Fibroblast of the aortic adventitia (primary cell): ENCODE data around the gene HSPBP1. TPM values are rescaled to one million over a fixed set of nuclear protein-coding genes. Genes with fewer than 3 reads are reported as not detected.

Source experiments
- DNase-seq: peaks from one replicate; pipeline ENCODE4 v3.0.0-alpha.2; 2010; ENCODE audit warnings: low read depth
- H3K4me3 ChIP-seq: 2 replicates; pipeline ENCODE4 v1.5.1; 2011; ENCODE audit warnings: low read depth, mild to moderate bottlenecking, control low read depth, low read length, moderate library complexity
- total RNA-seq: library from RNA; depleted of rRNA; stranded (reverse); fragments of >200 nt; gene quantifications from 2 replicates; pipeline ENCODE4 v1.2.3, GENCODE V29; 2012; ENCODE audit warnings: low replicate concordance
- TF ChIP-seq, protein P1 (sequence below): IDR thresholded peaks from 2 replicates; pipeline ENCODE4 v1.5.1; 2011; ENCODE audit warnings: mild to moderate bottlenecking, low read length, control low read depth, inconsistent platforms; ENCODE audit not compliant: insufficient read depth

The HSPBP1 gene
- total RNA-seq, 1 donor = 29.1 TPM

DNA sequence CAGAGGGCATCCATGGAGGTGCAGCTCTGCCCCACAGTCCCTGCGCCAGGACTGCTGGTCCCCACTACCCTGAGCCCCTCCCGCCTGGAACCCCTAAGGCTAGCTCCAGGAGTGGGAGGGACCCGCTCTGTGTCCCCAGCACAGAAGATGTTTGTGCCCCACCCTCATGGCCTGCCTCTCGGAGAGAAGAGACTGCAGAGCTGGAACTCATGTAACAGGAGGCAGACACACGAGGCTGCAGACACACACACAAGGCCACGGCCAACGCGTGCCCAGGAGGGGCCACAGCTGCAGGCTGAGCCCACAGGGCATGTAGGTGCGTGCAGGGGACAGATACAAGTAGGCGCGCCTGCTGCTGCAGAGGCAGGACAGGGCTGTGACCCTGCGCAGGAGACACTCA lies 40.9 kb downstream of the HSPBP1 start:
- no peak overlapping the region for H3K4me3 ChIP-seq
- DNase-seq = no peak
- TF ChIP-seq, protein P1, sequence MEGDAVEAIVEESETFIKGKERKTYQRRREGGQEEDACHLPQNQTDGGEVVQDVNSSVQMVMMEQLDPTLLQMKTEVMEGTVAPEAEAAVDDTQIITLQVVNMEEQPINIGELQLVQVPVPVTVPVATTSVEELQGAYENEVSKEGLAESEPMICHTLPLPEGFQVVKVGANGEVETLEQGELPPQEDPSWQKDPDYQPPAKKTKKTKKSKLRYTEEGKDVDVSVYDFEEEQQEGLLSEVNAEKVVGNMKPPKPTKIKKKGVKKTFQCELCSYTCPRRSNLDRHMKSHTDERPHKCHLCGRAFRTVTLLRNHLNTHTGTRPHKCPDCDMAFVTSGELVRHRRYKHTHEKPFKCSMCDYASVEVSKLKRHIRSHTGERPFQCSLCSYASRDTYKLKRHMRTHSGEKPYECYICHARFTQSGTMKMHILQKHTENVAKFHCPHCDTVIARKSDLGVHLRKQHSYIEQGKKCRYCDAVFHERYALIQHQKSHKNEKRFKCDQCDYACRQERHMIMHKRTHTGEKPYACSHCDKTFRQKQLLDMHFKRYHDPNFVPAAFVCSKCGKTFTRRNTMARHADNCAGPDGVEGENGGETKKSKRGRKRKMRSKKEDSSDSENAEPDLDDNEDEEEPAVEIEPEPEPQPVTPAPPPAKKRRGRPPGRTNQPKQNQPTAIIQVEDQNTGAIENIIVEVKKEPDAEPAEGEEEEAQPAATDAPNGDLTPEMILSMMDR = no peak

DNA sequence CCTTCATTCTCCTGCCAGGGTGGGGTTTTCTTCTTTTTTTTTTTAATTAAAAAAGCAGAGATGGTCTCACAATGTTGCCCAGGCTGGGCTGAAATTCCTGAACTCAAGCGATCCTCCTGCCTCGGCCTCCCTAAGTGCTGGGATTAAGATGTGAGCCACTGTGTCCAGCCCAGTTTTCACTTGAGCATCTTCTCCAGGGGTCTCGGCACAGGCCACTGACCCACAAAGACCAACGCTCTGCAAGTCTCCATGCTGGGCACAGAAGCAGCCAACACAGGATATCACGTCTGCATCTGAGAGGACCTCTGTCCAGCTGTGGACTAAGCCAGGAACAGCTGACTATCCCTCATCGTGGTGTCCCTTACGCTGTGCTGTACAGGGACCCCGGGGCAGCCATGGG lies 41.9 kb downstream of the HSPBP1 start:
- no peak for DNase-seq
- TF ChIP-seq, protein P1 = no peak
- no peak overlapping the region for H3K4me3 ChIP-seq

GRCh38 chr19:55232986-55233385 lies 46.9 kb downstream of the HSPBP1 start:
- no peak overlapping the region for H3K4me3 ChIP-seq
- TF ChIP-seq, protein P1 = no peak
- DNase-seq = no peak

DNA sequence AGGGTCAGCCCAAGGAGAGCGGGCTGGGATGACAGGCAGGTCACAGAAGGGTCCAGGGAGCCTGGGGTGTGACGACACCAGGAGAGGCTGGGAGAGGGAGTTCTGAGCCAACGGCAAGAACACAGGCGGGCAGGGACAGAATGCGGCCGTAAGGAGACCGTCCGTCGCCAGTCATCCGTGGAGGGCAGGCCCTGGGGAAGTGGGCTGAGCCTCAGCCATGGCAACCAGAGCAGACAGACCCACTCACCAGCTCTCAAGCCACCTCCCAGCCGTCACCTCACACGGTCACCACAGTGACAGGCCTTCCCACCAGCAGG lies 47.7 kb downstream of the HSPBP1 start:
- no peak for DNase-seq
- H3K4me3 ChIP-seq = no peak overlapping the region
- TF ChIP-seq, protein P1 = no peak

DNA sequence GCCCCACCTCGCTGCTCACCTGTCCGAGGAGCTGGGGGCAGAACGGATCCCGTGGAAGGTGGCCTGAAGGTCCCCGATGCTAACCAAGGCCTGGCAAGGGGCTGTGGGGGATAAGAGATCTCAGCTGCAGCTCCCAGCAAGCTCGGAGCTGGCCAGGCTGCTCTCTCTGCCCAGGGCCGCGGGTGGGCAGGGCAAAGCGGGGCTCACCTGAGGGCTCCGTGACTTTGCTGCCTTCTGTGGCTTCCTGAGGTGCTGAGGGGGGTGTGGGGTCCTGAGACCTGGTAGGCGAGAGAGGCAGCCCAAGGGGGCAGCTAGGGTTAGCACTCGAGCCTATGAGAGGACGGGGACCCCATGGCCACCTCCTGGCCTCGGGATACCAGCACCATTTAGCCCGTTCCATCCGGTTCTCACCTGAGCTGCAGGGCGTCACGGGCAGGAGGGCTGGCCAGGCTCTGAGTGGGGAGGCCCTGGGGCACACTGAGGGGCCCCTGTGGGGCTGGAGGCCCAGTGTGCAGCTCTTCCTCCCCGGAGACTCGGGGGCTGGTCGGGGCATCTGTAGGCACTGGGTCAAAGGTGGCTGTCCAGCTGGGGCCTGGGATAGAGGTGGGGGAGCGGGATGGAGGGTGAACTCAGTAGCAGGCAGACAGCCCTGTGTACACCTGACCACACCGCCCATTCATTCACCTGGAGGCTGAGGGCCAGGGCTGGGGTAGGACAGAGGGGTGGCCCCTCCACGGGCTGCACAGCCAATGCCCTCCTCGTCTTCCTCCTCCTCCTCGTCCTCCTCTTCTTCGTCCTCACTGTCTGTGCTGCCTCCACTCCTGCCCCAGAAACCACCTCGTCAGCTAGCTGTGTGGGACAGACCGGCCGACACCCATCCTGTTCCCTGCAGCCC lies 48.3 kb downstream of the HSPBP1 start:
- TF ChIP-seq, protein P1 = no peak
- no peak overlapping the region for H3K4me3 ChIP-seq
- no peak for DNase-seq

DNA sequence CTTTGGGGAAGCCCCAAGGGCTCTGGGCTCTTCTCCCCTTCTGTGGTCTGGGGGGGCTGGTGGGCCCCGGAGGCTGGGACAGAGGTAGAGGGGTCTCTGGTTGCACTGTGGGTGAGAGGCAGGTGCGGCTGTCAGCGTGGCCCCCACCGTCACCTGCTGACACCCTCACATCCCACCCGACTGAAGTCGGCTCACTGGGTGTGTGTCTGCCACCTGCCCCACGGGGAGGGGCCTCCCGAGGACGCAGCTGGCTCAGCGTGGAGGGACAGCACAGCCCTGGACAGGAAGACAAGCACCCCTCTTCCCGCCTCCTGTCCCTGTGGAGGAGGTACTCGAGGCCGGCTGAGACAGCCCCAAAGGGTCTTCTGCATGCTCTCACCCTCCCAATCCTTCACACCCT lies 49.1 kb downstream of the HSPBP1 start:
- no peak overlapping the region for H3K4me3 ChIP-seq
- TF ChIP-seq, protein P1 = no peak
- DNase-seq = no peak

GRCh38 chr19:55230329-55230728 lies 49.6 kb downstream of the HSPBP1 start:
- no peak for DNase-seq
- no peak overlapping the region for H3K4me3 ChIP-seq
- TF ChIP-seq, protein P1 = no peak
